ENCODE measurements around the gene LYL1. TPM values are rescaled to one million over a fixed set of nuclear protein-coding genes. Genes with fewer than 3 reads are reported as not detected.
A peak's percentile ranks its signal among the peaks of the same experiment; 100 is the strongest.

Gene LYL1
- total and polyA plus RNA-seq, 2 of the 13 experiments (the other 11 are each of a cell fraction or from before 2014, with no cell fraction given) = 0.75 to 0.92 TPM

DNA sequence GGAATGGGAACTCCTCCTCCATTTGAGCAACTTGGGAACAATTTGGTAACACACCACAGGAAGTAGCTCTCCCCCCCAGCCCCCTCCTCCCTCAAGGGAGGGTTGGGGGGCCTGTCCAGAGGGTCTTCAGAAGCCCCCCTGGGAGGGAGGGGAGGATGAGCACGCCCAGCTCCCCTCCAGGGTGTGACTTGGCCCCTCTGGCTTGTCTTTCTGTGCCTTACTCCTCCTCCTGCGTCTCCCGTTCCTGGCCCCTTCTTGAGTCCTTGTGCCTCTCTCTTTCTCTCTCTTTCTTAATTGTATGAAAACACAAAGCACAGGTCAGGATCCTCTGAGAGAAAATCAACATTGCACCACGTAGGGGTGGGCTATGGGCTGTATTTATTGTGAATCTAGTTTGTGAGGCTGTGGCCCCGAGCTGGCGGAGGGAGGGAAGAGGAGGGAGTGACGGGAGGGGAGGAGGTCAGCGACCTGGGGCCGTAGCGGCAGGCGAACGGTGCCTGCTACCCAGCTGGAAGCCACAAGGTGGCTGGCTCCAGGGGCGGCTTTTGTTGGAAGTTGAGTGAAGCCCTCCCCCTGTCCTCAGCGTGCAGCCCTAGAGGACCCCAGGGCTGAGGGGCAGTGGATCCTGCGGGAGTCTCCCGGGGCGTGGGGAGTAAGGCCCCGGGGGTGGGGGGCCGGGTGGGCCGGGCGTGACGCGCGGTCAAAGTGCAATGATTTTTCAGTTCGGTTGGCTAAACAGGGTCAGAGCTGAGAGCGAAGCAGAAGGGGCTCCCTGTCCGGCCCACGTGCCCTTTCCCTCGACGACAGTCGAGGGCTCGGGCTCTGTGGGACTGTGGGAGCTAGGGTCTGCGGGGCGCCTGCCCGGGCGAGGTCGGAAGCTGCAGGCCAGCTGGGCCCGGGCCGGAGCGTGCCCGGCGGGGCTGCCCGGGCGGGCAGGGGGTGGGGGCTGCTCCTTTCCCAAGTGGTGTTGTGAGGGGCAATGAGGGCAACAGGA, 6.4 kb downstream of the LYL1 start (continued):
- TF ChIP-seq FOXK2 (IDR thresholded peaks at IDR 0.05) = no peak
- TF ChIP-seq SATB2 (CRISPR knock-in tag; IDR thresholded peaks at IDR 0.05) = no peak
- no peak for TF ChIP-seq ZNF766 (CRISPR knock-in tag; IDR thresholded peaks at IDR 0.05; ENCODE audit: borderline replicate concordance)
- TF ChIP-seq, protein P1, sequence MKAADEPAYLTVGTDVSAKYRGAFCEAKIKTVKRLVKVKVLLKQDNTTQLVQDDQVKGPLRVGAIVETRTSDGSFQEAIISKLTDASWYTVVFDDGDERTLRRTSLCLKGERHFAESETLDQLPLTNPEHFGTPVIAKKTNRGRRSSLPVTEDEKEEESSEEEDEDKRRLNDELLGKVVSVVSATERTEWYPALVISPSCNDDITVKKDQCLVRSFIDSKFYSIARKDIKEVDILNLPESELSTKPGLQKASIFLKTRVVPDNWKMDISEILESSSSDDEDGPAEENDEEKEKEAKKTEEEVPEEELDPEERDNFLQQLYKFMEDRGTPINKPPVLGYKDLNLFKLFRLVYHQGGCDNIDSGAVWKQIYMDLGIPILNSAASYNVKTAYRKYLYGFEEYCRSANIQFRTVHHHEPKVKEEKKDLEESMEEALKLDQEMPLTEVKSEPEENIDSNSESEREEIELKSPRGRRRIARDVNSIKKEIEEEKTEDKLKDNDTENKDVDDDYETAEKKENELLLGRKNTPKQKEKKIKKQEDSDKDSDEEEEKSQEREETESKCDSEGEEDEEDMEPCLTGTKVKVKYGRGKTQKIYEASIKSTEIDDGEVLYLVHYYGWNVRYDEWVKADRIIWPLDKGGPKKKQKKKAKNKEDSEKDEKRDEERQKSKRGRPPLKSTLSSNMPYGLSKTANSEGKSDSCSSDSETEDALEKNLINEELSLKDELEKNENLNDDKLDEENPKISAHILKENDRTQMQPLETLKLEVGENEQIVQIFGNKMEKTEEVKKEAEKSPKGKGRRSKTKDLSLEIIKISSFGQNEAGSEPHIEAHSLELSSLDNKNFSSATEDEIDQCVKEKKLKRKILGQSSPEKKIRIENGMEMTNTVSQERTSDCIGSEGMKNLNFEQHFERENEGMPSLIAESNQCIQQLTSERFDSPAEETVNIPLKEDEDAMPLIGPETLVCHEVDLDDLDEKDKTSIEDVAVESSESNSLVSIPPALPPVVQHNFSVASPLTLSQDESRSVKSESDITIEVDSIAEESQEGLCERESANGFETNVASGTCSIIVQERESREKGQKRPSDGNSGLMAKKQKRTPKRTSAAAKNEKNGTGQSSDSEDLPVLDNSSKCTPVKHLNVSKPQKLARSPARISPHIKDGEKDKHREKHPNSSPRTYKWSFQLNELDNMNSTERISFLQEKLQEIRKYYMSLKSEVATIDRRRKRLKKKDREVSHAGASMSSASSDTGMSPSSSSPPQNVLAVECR (CRISPR knock-in tag; IDR thresholded peaks at IDR 0.05; ENCODE audit: borderline replicate concordance) = peak; percentile 28; the same call in 1 of the 2 replicates
- TF ChIP-seq, protein P2, sequence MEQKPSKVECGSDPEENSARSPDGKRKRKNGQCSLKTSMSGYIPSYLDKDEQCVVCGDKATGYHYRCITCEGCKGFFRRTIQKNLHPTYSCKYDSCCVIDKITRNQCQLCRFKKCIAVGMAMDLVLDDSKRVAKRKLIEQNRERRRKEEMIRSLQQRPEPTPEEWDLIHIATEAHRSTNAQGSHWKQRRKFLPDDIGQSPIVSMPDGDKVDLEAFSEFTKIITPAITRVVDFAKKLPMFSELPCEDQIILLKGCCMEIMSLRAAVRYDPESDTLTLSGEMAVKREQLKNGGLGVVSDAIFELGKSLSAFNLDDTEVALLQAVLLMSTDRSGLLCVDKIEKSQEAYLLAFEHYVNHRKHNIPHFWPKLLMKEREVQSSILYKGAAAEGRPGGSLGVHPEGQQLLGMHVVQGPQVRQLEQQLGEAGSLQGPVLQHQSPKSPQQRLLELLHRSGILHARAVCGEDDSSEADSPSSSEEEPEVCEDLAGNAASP (CRISPR knock-in tag; IDR thresholded peaks at IDR 0.05; ENCODE audit: borderline replicate concordance) = 0 out of 2 replicates have a peak, but pooled peaks have one; percentile 31
- TF ChIP-seq ERF (CRISPR knock-in tag; IDR thresholded peaks at IDR 0.05) = peak; percentile 51
- peak; percentile 41; the same call in 1 of the 2 replicates for TF ChIP-seq SALL1 (CRISPR knock-in tag; IDR thresholded peaks at IDR 0.05)
- no peak for TF ChIP-seq ZNF660 (CRISPR knock-in tag; IDR thresholded peaks at IDR 0.05; ENCODE audit: borderline replicate concordance, low read depth)
- no peak for TF ChIP-seq YY1 (IDR thresholded peaks at IDR 0.05; ENCODE audit: insufficient read depth, insufficient replicate concordance, low read depth, low read length)
- TF ChIP-seq, protein P3, sequence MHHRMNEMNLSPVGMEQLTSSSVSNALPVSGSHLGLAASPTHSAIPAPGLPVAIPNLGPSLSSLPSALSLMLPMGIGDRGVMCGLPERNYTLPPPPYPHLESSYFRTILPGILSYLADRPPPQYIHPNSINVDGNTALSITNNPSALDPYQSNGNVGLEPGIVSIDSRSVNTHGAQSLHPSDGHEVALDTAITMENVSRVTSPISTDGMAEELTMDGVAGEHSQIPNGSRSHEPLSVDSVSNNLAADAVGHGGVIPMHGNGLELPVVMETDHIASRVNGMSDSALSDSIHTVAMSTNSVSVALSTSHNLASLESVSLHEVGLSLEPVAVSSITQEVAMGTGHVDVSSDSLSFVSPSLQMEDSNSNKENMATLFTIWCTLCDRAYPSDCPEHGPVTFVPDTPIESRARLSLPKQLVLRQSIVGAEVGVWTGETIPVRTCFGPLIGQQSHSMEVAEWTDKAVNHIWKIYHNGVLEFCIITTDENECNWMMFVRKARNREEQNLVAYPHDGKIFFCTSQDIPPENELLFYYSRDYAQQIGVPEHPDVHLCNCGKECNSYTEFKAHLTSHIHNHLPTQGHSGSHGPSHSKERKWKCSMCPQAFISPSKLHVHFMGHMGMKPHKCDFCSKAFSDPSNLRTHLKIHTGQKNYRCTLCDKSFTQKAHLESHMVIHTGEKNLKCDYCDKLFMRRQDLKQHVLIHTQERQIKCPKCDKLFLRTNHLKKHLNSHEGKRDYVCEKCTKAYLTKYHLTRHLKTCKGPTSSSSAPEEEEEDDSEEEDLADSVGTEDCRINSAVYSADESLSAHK (CRISPR knock-in tag; IDR thresholded peaks at IDR 0.05; ENCODE audit: borderline replicate concordance) = no peak
- TF ChIP-seq KDM5B (CRISPR knock-in tag; IDR thresholded peaks at IDR 0.05; ENCODE audit: borderline replicate concordance) = no peak
- no peak for TF ChIP-seq ZNF251 (CRISPR knock-in tag; IDR thresholded peaks at IDR 0.05)
- TF ChIP-seq, protein P4, sequence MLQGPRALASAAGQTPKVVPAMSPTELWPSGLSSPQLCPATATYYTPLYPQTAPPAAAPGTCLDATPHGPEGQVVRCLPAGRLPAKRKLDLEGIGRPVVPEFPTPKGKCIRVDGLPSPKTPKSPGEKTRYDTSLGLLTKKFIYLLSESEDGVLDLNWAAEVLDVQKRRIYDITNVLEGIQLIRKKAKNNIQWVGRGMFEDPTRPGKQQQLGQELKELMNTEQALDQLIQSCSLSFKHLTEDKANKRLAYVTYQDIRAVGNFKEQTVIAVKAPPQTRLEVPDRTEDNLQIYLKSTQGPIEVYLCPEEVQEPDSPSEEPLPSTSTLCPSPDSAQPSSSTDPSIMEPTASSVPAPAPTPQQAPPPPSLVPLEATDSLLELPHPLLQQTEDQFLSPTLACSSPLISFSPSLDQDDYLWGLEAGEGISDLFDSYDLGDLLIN (CRISPR knock-in tag; IDR thresholded peaks at IDR 0.05; ENCODE audit: borderline replicate concordance) = no peak
- TF ChIP-seq RBM22 (optimal IDR thresholded peaks at IDR 0.05; ENCODE audit: low read length) = peak; percentile 73
- TF ChIP-seq, protein P5, sequence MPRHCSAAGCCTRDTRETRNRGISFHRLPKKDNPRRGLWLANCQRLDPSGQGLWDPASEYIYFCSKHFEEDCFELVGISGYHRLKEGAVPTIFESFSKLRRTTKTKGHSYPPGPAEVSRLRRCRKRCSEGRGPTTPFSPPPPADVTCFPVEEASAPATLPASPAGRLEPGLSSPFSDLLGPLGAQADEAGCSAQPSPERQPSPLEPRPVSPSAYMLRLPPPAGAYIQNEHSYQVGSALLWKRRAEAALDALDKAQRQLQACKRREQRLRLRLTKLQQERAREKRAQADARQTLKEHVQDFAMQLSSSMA (CRISPR knock-in tag; IDR thresholded peaks at IDR 0.05) = no peak
- TF ChIP-seq RORA (CRISPR knock-in tag; IDR thresholded peaks at IDR 0.05) = no peak
- no peak for TF ChIP-seq SOX13 (IDR thresholded peaks at IDR 0.05)
- no peak for TF ChIP-seq SOX13 (CRISPR knock-in tag; conservative IDR thresholded peaks at IDR 0.05 in 1 of 2, IDR thresholded peaks at IDR 0.05 in 1 of 2)
